ENCODE measurements around the gene FOXP4.

FOXP4 gene

GRCh38 chr6:41548098-41548840 lies 2.1 kb downstream of the FOXP4 start:
- no peak for DNase-seq

GRCh38 chr6:41548841-41549642 lies 2.9 kb downstream of the FOXP4 start:
- no peak for DNase-seq

GRCh38 chr6:41549673-41550072 lies 3.5 kb downstream of the FOXP4 start:
- DNase-seq: no peak

- DNase-seq: no peak
Observed at GRCh38 chr6:41551086-41551700, 5.0 kb downstream of the FOXP4 start.

GRCh38 chr6:41551857-41552256 lies 5.7 kb downstream of the FOXP4 start:
- no peak for DNase-seq

- no peak for DNase-seq
Observed at GRCh38 chr6:41552723-41553122, 6.5 kb downstream of the FOXP4 start.

GRCh38 chr6:41553405-41553999 lies 7.3 kb downstream of the FOXP4 start:
- DNase-seq: no peak

GRCh38 chr6:41555326-41556300 lies 9.4 kb downstream of the FOXP4 start:
- no peak for DNase-seq

- DNase-seq: no peak
Observed at GRCh38 chr6:41557335-41557734, 11.2 kb downstream of the FOXP4 start.

GRCh38 chr6:41558033-41558807 lies 12.0 kb downstream of the FOXP4 start:
- no peak for DNase-seq

- no peak for DNase-seq
Observed at GRCh38 chr6:41559655-41560427, 13.7 kb downstream of the FOXP4 start.

GRCh38 chr6:41560431-41561192 lies 14.4 kb downstream of the FOXP4 start:
- DNase-seq: peak; percentile 92

- no peak for DNase-seq
Observed at GRCh38 chr6:41561416-41561815, 15.2 kb downstream of the FOXP4 start.

GRCh38 chr6:41561931-41562911 lies 16.0 kb downstream of the FOXP4 start:
- no peak for DNase-seq

GRCh38 chr6:41563060-41563776 lies 17.0 kb downstream of the FOXP4 start:
- no peak for DNase-seq

GRCh38 chr6:41564448-41565142 lies 18.4 kb downstream of the FOXP4 start:
- no peak for DNase-seq

- DNase-seq: no peak
Observed at GRCh38 chr6:41565701-41566100, 19.5 kb downstream of the FOXP4 start.

Data from CD4-positive, alpha-beta T cell treated with Interferon gamma for 1 hour (primary cell).